Panc1 (cell line): ENCODE data around the gene TGM4. TPM values are rescaled to one million over a fixed set of nuclear protein-coding genes. Genes with fewer than 3 reads are reported as not detected.

Experiments
- ATAC-seq: fragments of 200-7000 bp; cut with Tn5 transposase; 2 replicates; pipeline ENCODE4 v1.9.1; 2020; ENCODE audit warnings: mild to moderate bottlenecking, moderate library complexity
- BruUV-seq: library from RNA; stranded (reverse); fragments of 400-500 nt; replicated peaks from 2 replicates; lab custom pipeline; 2021; lab: Mats Ljungman, UMichigan
- CTCF ChIA-PET: fragments of 300-600 bp; sonication (Branson Sonifier 250); formaldehyde crosslinking; loops from one replicate; lab custom pipeline; 2022; ENCODE audit warnings: antibody characterized with exemption; lab: Charles Lee
- POLR2A ChIA-PET: fragments of 300-600 bp; sonication (Branson Sonifier 250); formaldehyde crosslinking; loops from one replicate; lab custom pipeline; 2022; ENCODE audit warnings: antibody characterized with exemption; lab: Charles Lee
- DNase-seq: peaks from one replicate; pipeline ENCODE4 v3.0.0-alpha.2; 2010; ENCODE audit warnings: low read depth, low spot score
- H3K27ac ChIP-seq: 2 replicates; pipeline ENCODE4 v1.5.1; 2011; ENCODE audit warnings: mild to moderate bottlenecking, low read length, inconsistent platforms
- H3K27me3 ChIP-seq: fragments of 200-500 bp; sonication (Bioruptor generic); 2 replicates; pipeline ENCODE4 v1.6.0; 2014; ENCODE audit warnings: low read length, inconsistent platforms; ENCODE audit not compliant: control insufficient read depth, insufficient read depth
- H3K36me3 ChIP-seq: fragments of 200-500 bp; sonication (Bioruptor generic); 2 replicates; pipeline ENCODE4 v1.5.1; 2014; ENCODE audit warnings: inconsistent platforms, mild to moderate bottlenecking, low read length, moderate library complexity; ENCODE audit not compliant: control insufficient read depth, insufficient read depth
- H3K4me1 ChIP-seq: 2 replicates; pipeline ENCODE4 v1.5.1; 2011; ENCODE audit warnings: inconsistent platforms, mild to moderate bottlenecking, low read length, moderate library complexity; ENCODE audit not compliant: control insufficient read depth, insufficient read depth
- H3K4me3 ChIP-seq, 2 experiments: 2 replicates each; pipeline ENCODE4 v1.5.1; 2011 to 2012; ENCODE audit warnings: low read depth in 2 of 2, low read length in 2 of 2, mild to moderate bottlenecking in 2 of 2, inconsistent platforms in 1 of 2, moderate library complexity in 1 of 2
- H3K9me3 ChIP-seq: fragments of 200-500 bp; sonication (Bioruptor generic); 2 replicates; pipeline ENCODE4 v1.5.1; 2014; ENCODE audit warnings: low read depth, mild to moderate bottlenecking, inconsistent platforms, low read length, moderate library complexity; ENCODE audit not compliant: control insufficient read depth, insufficient read depth
- POLR2AphosphoS5 ChIP-seq: IDR thresholded peaks from 2 replicates; pipeline ENCODE4 v1.6.1; 2012; ENCODE audit warnings: mild to moderate bottlenecking, low read depth, low read length, moderate library complexity
- SIN3A ChIP-seq: IDR thresholded peaks from 2 replicates; pipeline ENCODE4 v1.6.1; 2012; ENCODE audit warnings: low read depth, mild to moderate bottlenecking, low read length, moderate library complexity, borderline replicate concordance; ENCODE audit not compliant: insufficient read depth
- TCF7L2 ChIP-seq: IDR thresholded peaks from 2 replicates; pipeline ENCODE4 v1.6.1; 2011; ENCODE audit warnings: mild to moderate bottlenecking, low read depth, low read length, inconsistent platforms
- in situ Hi-C: cut with HindIII; loops from 2 replicates; pipeline ENCODE4 v1.10.0; 2016; ENCODE audit warnings: low sequenced_read_pairs, low pct_unique_long_range_greater_than_20kb
- intact Hi-C: fragments of 100-400 bp; cut with micrococcal nuclease; formaldehyde crosslinking; loops from one replicate; pipeline ENCODE4 v1.10.0; 2022; ENCODE audit not compliant: unreplicated experiment
- total RNA-seq: library from RNA; stranded (reverse); gene quantifications from one replicate; pipeline ENCODE4 v1.2.1, GENCODE V29; 2021; ENCODE audit not compliant: unreplicated experiment
- TF ChIP-seq, protein P1 (sequence below): fragments of 450-650 bp; IDR thresholded peaks from 2 replicates; pipeline ENCODE4 v1.5.1; 2017; ENCODE audit warnings: mild to moderate bottlenecking
- TF ChIP-seq, protein P2 (sequence below), 2 experiments: IDR thresholded peaks; 2 replicates each; pipeline ENCODE4 v1.6.1; 2011 to 2012; ENCODE audit warnings: low read depth in 2 of 2, control low read depth in 1 of 2, low read length in 1 of 2, mild to moderate bottlenecking in 1 of 2, moderate library complexity in 1 of 2; ENCODE audit not compliant: insufficient read depth in 1 of 2

Gene TGM4
- total RNA-seq, 1 experiment from 2014 or later, result 0.46 TPM

DNA sequence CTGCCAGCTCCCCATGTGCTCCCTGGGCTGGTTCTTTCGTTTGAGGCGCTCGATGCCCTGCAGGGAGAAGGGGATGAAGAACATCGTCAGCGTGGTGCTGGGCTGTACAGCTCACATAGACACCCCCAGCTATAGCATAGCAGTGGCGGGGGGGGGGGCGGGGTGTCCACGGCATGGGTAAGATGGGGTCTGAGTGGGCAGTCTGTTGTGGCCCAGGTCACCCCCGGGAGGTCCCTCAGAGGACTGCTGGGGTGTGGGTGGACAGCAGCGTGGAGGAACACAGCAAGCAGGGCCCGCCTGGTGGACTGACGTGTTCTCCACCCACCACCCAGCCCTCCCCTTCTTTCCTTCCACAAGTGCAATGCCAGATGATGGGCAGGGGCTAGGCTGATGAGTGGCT lies 43.7 kb downstream of the TGM4 start:
- H3K4me3 ChIP-seq, result no peak overlapping the region
- TF ChIP-seq SIN3A, result no peak
- TF ChIP-seq TCF7L2, result no peak
- TF ChIP-seq POLR2AphosphoS5, result no peak
- TF ChIP-seq, protein P1, sequence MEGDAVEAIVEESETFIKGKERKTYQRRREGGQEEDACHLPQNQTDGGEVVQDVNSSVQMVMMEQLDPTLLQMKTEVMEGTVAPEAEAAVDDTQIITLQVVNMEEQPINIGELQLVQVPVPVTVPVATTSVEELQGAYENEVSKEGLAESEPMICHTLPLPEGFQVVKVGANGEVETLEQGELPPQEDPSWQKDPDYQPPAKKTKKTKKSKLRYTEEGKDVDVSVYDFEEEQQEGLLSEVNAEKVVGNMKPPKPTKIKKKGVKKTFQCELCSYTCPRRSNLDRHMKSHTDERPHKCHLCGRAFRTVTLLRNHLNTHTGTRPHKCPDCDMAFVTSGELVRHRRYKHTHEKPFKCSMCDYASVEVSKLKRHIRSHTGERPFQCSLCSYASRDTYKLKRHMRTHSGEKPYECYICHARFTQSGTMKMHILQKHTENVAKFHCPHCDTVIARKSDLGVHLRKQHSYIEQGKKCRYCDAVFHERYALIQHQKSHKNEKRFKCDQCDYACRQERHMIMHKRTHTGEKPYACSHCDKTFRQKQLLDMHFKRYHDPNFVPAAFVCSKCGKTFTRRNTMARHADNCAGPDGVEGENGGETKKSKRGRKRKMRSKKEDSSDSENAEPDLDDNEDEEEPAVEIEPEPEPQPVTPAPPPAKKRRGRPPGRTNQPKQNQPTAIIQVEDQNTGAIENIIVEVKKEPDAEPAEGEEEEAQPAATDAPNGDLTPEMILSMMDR, result no peak
- H3K36me3 ChIP-seq, result no peaks in the 10 kb centered on the region
- in situ Hi-C loops (no loop called here), intact Hi-C loops (no loop called here)
- no peaks in the 10 kb centered on the region for H3K27me3 ChIP-seq
- H3K4me1 ChIP-seq, result no peaks in the 10 kb centered on the region
- no TSS peak for BruUV-seq
- DNase-seq, result no peak
- no peak overlapping the region for H3K27ac ChIP-seq
- ChIA-PET CTCF (no interaction called here), POLR2A (no interaction called here)
- ATAC-seq, result no peak
- H3K9me3 ChIP-seq, result no peaks in the 10 kb centered on the region

DNA sequence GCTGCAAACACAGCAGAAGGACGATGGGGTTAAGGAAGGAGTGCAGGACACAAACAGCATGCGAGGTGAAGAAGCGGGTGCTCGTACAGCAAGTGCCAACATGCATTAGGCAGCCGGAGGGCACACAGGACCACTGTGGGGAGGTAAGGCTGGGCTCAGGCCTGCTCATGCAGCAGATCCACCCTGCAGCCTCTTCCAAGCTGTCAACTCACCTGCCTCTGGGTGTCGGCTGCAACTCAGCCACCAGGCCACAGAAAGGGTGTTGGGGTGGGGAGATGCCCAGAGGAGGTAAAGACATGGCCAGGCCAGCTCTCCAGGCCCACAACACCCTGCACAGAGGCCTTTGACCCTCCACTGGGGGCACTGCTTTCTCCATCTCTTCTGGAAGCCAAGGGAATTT lies 44.2 kb downstream of the TGM4 start:
- DNase-seq (no peak), ATAC-seq (no peak)
- Histone ChIP-seq H3K4me3 (no peak overlapping the region), H3K9me3 (no peaks in the 10 kb centered on the region), H3K27ac (no peak overlapping the region), H3K4me1 (no peaks in the 10 kb centered on the region), H3K27me3 (no peaks in the 10 kb centered on the region), H3K36me3 (no peaks in the 10 kb centered on the region)
- in situ Hi-C loops (no loop called here), intact Hi-C loops (no loop called here)
- TF ChIP-seq, protein P1, result no peak
- TF ChIP-seq POLR2AphosphoS5 (no peak), TCF7L2 (no peak), SIN3A (no peak)
- TF ChIP-seq, protein P2, sequence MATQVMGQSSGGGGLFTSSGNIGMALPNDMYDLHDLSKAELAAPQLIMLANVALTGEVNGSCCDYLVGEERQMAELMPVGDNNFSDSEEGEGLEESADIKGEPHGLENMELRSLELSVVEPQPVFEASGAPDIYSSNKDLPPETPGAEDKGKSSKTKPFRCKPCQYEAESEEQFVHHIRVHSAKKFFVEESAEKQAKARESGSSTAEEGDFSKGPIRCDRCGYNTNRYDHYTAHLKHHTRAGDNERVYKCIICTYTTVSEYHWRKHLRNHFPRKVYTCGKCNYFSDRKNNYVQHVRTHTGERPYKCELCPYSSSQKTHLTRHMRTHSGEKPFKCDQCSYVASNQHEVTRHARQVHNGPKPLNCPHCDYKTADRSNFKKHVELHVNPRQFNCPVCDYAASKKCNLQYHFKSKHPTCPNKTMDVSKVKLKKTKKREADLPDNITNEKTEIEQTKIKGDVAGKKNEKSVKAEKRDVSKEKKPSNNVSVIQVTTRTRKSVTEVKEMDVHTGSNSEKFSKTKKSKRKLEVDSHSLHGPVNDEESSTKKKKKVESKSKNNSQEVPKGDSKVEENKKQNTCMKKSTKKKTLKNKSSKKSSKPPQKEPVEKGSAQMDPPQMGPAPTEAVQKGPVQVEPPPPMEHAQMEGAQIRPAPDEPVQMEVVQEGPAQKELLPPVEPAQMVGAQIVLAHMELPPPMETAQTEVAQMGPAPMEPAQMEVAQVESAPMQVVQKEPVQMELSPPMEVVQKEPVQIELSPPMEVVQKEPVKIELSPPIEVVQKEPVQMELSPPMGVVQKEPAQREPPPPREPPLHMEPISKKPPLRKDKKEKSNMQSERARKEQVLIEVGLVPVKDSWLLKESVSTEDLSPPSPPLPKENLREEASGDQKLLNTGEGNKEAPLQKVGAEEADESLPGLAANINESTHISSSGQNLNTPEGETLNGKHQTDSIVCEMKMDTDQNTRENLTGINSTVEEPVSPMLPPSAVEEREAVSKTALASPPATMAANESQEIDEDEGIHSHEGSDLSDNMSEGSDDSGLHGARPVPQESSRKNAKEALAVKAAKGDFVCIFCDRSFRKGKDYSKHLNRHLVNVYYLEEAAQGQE (IDR thresholded peaks at IDR 0.05; ENCODE audit: insufficient read depth in 1 of 2, low read depth in 2 of 2, low read length in 1 of 2), result no peak
- no TSS peak for BruUV-seq
- ChIA-PET CTCF (no interaction called here), POLR2A (no interaction called here)
